Liver (tissue), 3 donors: ENCODE data around the gene ADAM29.

Source experiments
- HNF4G ChIP-seq: IDR thresholded peaks from 2 replicates; pipeline ENCODE4 v1.6.1; 2016; ENCODE audit warnings: antibody characterized with exemption
- TF ChIP-seq, protein P1 (sequence below): IDR thresholded peaks from 2 replicates; pipeline ENCODE4 v1.6.1; 2016; ENCODE audit warnings: antibody characterized with exemption
- TF ChIP-seq, protein P2 (sequence below): fragments of 150-350 bp; IDR thresholded peaks from 2 replicates; pipeline ENCODE4 v1.5.1; 2017; ENCODE audit warnings: improper control_type of control experiment, low read depth, low read length; ENCODE audit not compliant: missing input control
- donor health status: healthy.
- donor health status: healthy.

DNA sequence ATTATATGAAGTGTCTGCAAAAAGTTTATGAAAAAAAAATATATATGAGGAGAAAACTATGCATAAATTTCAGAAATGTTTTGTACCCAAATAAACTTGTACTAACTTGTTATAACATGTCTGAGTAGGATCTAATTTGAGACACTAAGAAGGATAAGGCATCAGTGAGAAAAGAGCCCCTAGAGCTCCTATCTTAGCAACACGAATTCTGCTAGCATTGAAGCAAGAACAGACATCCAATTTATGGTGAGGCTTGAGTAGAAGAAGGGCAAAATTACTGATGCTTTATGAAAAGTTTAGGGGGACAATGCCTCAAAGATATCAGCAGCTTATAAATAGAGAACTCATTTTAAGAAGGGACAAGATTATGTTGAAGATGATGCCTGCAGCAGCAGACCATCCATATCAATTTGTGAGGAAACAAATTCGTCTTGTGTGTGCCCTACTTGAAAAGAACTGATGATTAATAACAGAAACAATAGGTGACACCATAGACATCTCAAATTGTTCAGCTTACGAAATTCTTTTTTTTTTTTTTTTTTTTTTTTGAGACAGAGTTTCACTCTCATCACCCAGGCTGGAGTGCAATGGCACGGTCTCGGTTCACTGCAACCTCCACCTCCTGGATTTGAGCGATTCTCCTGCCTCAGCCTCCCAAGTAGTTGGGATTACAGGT, 35.7 kb upstream of the ADAM29 start:
- TF ChIP-seq, protein P1, sequence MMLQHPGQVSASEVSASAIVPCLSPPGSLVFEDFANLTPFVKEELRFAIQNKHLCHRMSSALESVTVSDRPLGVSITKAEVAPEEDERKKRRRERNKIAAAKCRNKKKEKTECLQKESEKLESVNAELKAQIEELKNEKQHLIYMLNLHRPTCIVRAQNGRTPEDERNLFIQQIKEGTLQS, result no peak
- TF ChIP-seq, protein P2, sequence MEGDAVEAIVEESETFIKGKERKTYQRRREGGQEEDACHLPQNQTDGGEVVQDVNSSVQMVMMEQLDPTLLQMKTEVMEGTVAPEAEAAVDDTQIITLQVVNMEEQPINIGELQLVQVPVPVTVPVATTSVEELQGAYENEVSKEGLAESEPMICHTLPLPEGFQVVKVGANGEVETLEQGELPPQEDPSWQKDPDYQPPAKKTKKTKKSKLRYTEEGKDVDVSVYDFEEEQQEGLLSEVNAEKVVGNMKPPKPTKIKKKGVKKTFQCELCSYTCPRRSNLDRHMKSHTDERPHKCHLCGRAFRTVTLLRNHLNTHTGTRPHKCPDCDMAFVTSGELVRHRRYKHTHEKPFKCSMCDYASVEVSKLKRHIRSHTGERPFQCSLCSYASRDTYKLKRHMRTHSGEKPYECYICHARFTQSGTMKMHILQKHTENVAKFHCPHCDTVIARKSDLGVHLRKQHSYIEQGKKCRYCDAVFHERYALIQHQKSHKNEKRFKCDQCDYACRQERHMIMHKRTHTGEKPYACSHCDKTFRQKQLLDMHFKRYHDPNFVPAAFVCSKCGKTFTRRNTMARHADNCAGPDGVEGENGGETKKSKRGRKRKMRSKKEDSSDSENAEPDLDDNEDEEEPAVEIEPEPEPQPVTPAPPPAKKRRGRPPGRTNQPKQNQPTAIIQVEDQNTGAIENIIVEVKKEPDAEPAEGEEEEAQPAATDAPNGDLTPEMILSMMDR, result no peak
- TF ChIP-seq HNF4G, result no peak
